IPS-20b (cell line): ENCODE data around the gene KIAA0232.
"Not testable (repeated sequence)": the region's sequence is repeated elsewhere in the genome, so short reads cannot be mapped to it uniquely, and the experiment has no call there.

Experiments used
- H3K27ac ChIP-seq: one replicate; pipeline ENCODE4 v1.5.1; 2013; ENCODE audit warnings: low read length
- H3K27me3 ChIP-seq: 2 replicates; pipeline ENCODE4 v1.6.1; 2013; ENCODE audit warnings: mild to moderate bottlenecking, low read length, inconsistent platforms; ENCODE audit not compliant: insufficient read depth
- H3K36me3 ChIP-seq: 2 replicates; pipeline ENCODE4 v1.6.1; 2013; ENCODE audit warnings: low read depth, mild to moderate bottlenecking, inconsistent platforms, low read length, moderate library complexity; ENCODE audit not compliant: insufficient read depth
- H3K4me1 ChIP-seq: 2 replicates; pipeline ENCODE4 v1.6.1; 2013; ENCODE audit warnings: mild to moderate bottlenecking, control low read depth, inconsistent platforms, low read length, moderate library complexity; ENCODE audit not compliant: insufficient read depth
- H3K4me3 ChIP-seq: 2 replicates; pipeline ENCODE4 v1.5.1; 2013; ENCODE audit warnings: mild to moderate bottlenecking, low read length, inconsistent platforms
- H3K9ac ChIP-seq: 2 replicates; pipeline ENCODE4 v1.6.1; 2013; ENCODE audit warnings: low read depth, mild to moderate bottlenecking, inconsistent platforms, low read length, moderate library complexity
- H3K9me3 ChIP-seq: 2 replicates; pipeline ENCODE4 v1.6.1; 2013; ENCODE audit warnings: mild to moderate bottlenecking, low read depth, low read length, inconsistent platforms; ENCODE audit not compliant: insufficient read depth

Gene KIAA0232

GRCh38 chr4:6824071-6824470 is 41.5 kb downstream of the KIAA0232 start:
- H3K4me1 ChIP-seq = no peaks in the 10 kb centered on the region
- no peaks in the 10 kb centered on the region for H3K27me3 ChIP-seq
- no peak overlapping the region for H3K4me3 ChIP-seq
- H3K9ac ChIP-seq = no peak overlapping the region
- H3K27ac ChIP-seq = no peak overlapping the region
- peaks cover 12% of the 10 kb centered on the region for H3K9me3 ChIP-seq
- peaks cover 51% of the 10 kb centered on the region for H3K36me3 ChIP-seq

DNA sequence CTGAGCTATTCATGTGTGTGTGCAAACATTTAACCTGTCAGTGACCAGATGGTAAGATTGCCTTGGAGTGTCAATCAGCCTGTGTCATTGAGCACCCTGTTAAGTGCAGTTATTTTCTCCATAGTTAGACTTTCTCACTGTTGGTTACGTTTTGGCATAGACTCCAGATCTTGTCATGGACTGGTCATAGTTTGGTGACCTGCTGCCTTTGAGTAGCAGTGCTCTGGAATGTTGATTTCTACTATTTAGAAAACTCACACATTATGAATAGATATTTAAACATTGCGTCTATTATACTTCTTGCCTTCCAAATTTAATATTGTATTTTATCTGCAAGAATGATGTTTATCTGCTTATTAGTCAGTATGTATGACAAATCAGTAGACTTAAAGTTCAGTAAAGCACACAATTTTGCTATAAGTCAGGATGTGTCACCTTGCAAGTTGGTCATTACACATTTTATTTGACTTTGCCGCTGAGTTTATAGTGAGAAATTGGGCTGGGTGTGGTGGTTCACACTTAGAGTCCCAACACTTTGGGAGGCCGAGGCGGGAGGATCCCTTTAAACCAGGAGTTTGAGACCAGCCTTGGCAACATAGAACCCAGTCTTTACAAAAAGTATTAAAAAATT is 42.4 kb downstream of the KIAA0232 start:
- no peak overlapping the region for H3K4me3 ChIP-seq
- no peak overlapping the region for H3K27ac ChIP-seq
- peaks cover 3% of the 10 kb centered on the region for H3K9me3 ChIP-seq
- peaks cover 55% of the 10 kb centered on the region for H3K36me3 ChIP-seq
- H3K27me3 ChIP-seq = no peaks in the 10 kb centered on the region
- no peak overlapping the region for H3K9ac ChIP-seq
- no peaks in the 10 kb centered on the region for H3K4me1 ChIP-seq

GRCh38 chr4:6825403-6825802 is 42.9 kb downstream of the KIAA0232 start:
- Histone ChIP-seq H3K4me3 (no peak overlapping the region), H3K36me3 (peaks cover 57% of the 10 kb centered on the region), H3K27ac (no peak overlapping the region), H3K9me3 (no peaks in the 10 kb centered on the region), H3K27me3 (no peaks in the 10 kb centered on the region), H3K4me1 (no peaks in the 10 kb centered on the region), H3K9ac (no peak overlapping the region)

DNA sequence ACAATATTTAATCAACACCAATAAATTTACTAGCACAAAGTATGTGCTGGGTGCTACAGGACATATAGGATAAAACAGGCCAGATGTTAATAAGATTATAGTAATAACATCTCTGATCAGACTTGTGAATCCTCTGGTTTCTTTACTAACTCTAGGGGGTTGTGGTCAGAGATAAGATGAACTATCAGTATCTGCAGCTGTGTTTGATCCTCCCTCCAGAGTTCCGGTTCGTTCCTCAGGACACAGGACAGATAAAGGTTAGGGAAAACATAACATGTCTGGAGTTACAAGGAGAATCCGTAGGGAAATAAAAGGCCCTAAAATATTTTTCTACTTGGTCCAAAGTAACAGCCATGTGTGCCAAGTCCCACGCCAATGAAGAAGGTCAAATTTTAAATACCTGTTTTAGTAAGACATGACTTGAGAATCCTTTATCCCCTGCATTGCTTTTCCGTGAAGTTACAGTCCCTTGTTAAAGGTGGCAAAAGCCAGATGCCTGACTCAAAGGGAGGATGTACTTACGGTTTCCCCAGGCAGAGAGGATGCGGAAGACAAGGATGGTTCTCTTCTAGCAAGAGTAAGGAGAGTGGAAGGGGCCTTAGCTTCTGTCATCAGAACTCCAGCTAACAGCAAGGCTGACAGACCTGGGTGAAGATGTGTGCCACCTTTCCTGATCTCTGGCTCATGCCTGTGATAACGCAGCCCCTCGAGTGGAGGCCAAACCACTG is 44.4 kb downstream of the KIAA0232 start:
- H3K9me3 ChIP-seq = no peaks in the 10 kb centered on the region
- H3K36me3 ChIP-seq = peaks cover 65% of the 10 kb centered on the region
- H3K27ac ChIP-seq = no peak overlapping the region
- no peaks in the 10 kb centered on the region for H3K27me3 ChIP-seq
- no peak overlapping the region for H3K9ac ChIP-seq
- H3K4me3 ChIP-seq = no peak overlapping the region
- H3K4me1 ChIP-seq = no peaks in the 10 kb centered on the region

GRCh38 chr4:6829086-6829485 is 46.6 kb downstream of the KIAA0232 start:
- Histone ChIP-seq H3K9ac (no peak overlapping the region), H3K4me3 (no peak overlapping the region), H3K27me3 (no peaks in the 10 kb centered on the region), H3K27ac (no peak overlapping the region), H3K9me3 (no peaks in the 10 kb centered on the region), H3K4me1 (no peaks in the 10 kb centered on the region), H3K36me3 (peaks cover 79% of the 10 kb centered on the region)

- Histone ChIP-seq H3K27ac (no peak overlapping the region), H3K4me3 (no peak overlapping the region), H3K9ac (no peak overlapping the region), H3K4me1 (no peaks in the 10 kb centered on the region), H3K9me3 (no peaks in the 10 kb centered on the region), H3K27me3 (no peaks in the 10 kb centered on the region), H3K36me3 (peaks cover 38% of the 10 kb centered on the region)
Measured at GRCh38 chr4:6834867-6835266, 52.3 kb downstream of the KIAA0232 start.

- not testable (repeated sequence) for H3K4me1 ChIP-seq, H3K4me3 ChIP-seq, H3K9me3 ChIP-seq, H3K27me3 ChIP-seq, H3K27ac ChIP-seq, H3K9ac ChIP-seq
- H3K36me3 ChIP-seq = peaks cover 36% of the 10 kb centered on the region
Measured at GRCh38 chr4:6835616-6836015, 53.1 kb downstream of the KIAA0232 start.

DNA sequence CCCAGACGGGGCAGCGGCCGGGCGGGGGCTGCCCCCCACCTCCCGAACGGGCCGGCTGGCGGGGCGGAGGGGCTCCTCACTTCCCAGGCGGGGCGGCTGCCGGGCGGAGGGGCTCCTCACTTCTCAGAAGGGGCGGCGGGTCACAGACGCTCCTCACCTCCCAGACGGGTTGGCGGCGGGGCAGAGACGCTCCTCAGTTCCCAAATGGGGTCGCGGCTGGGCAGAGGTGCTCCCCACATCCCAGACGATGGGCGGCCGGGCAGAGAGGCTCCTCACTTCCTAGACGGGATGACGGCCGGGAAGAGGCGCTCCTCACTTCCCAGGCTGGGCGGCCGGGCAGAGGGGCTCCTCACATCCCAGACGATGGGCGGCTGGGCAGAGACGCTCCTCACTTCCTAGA is 54.6 kb downstream of the KIAA0232 start:
- not testable (repeated sequence) for H3K4me1 ChIP-seq, H3K9me3 ChIP-seq, H3K9ac ChIP-seq, H3K27me3 ChIP-seq, H3K27ac ChIP-seq, H3K4me3 ChIP-seq
- peaks cover 30% of the 10 kb centered on the region for H3K36me3 ChIP-seq

DNA sequence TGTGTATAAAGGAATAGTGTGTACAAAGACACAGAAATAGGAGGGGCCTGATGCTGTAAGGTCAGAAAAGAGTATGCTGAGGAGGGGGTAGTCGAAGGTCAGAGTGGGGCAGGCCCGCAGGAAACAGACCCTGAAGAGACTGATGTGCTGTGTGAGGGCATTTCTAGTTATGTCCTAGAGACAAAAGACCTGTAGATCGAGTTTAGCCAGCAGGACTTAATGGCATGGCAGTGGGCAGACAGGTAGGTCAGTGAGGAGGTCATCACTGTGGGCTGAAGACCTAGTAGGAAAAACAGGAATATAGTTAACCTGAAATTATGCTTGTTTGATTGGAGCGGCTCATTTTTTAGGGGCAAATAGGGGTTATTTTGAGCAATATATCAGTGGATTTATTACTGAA is 57.1 kb downstream of the KIAA0232 start:
- Histone ChIP-seq H3K9me3 (no peaks in the 10 kb centered on the region), H3K4me3 (no peak overlapping the region), H3K9ac (no peak overlapping the region), H3K27ac (no peak overlapping the region), H3K4me1 (peaks cover 2% of the 10 kb centered on the region; the same call in 1 of the 2 replicates), H3K36me3 (peaks cover 22% of the 10 kb centered on the region), H3K27me3 (no peaks in the 10 kb centered on the region)

DNA sequence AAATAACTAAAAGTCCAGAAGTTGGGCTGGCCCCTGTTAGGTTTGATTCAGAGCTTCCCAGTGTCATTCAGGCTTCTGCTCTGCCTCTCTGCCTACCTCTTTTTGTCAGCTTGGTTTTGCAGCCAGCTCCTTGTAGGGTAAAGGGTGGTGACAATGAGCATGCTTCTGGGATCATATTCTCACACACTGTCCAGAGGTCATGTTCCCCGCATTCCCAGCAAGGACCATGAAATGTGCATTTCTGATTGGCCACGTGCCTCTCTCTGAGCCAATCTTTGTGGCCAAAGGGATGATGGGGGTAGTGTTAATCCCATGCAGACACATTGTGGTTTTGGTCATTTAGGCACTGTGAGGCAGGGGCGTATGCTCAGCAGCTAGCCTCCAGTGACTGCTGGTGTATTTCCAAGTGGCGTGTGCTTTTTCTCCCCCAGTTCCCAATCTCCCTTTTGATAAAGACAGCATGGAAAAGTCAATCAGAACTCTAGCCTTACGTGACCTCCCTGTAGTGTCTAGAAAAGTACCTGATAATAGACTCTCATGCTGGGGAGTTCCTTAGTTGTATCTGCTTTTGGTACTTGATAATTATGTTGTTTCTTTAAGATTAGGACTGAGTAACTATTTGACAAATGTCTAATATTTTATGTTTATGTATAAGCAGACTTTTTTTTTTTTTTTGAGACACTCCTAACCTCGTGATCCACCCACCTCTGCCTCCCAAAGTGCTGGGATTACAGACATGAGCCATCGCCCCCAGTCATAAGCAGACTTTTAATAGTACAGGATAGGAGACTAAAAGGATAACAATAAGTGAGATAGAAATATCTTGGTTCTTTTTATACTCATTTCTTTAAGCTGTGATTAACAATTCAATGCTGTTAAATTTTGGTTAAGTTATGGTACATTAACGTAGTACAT is 57.8 kb downstream of the KIAA0232 start:
- no peak overlapping the region for H3K9ac ChIP-seq
- no peaks in the 10 kb centered on the region for H3K27me3 ChIP-seq
- H3K27ac ChIP-seq = no peak overlapping the region
- H3K4me3 ChIP-seq = no peak overlapping the region
- H3K9me3 ChIP-seq = no peaks in the 10 kb centered on the region
- peaks cover 20% of the 10 kb centered on the region for H3K36me3 ChIP-seq
- H3K4me1 ChIP-seq = peaks cover 5% of the 10 kb centered on the region; the same call in 1 of the 2 replicates

GRCh38 chr4:6845027-6845426 is 62.5 kb downstream of the KIAA0232 start:
- Histone ChIP-seq H3K4me3 (no peak overlapping the region), H3K9ac (no peak overlapping the region), H3K27me3 (no peaks in the 10 kb centered on the region), H3K36me3 (peaks cover 21% of the 10 kb centered on the region), H3K27ac (no peak overlapping the region), H3K4me1 (peaks cover 35% of the 10 kb centered on the region), H3K9me3 (no peaks in the 10 kb centered on the region)
